ENCODE data around the gene KCNG2.

GRCh38 chr18:79826966-79827365, 29.2 kb downstream of the KCNG2 start:
- TF ChIP-seq NRF1 (IDR thresholded peaks at IDR 0.05; ENCODE audit: low read depth, low read length) (no peak), MAX (IDR thresholded peaks at IDR 0.05; ENCODE audit: low read depth) (no peak), RCOR1 (IDR thresholded peaks at IDR 0.05; ENCODE audit: low read length) (no peak), FOSL2 (IDR thresholded peaks at IDR 0.05; ENCODE audit: borderline replicate concordance, low read depth) (no peak), PBX3 (IDR thresholded peaks at IDR 0.05) (no peak), POLR2AphosphoS5 (IDR thresholded peaks at IDR 0.05; ENCODE audit: low read depth, low read length) (no peak), FOXM1 (IDR thresholded peaks at IDR 0.05; ENCODE audit: low read depth) (no peak), CTCF (IDR thresholded peaks at IDR 0.05) (no peak)

Measured in SK-N-SH (cell line).